Neural cell (in vitro differentiated cells): Measurements from ENCODE around the gene CYP4Z1. TPM values are rescaled to one million over a fixed set of nuclear protein-coding genes. Genes with fewer than 3 reads are reported as not detected.
"Not testable (repeated sequence)": the region's sequence is repeated elsewhere in the genome, so short reads cannot be mapped to it uniquely, and the experiment has no call there.

Experiments
- H2AFZ ChIP-seq: fragments of 200-600, 300-800 bp; sonication (generic), shearing (Covaris generic); 2 replicates; pipeline ENCODE4 v1.6.0; 2014; ENCODE audit warnings: low read depth, mild to moderate bottlenecking, antibody characterized with exemption, low read length, moderate library complexity
- H3F3A ChIP-seq: fragments of 200-600 bp; shearing (Covaris generic); 2 replicates; pipeline ENCODE4 v1.6.1; 2016; ENCODE audit warnings: mild to moderate bottlenecking, moderate library complexity, mixed read lengths, antibody characterized with exemption, low read length; ENCODE audit not compliant: insufficient read depth, poor library complexity, severe bottlenecking
- H3K27ac ChIP-seq: fragments of 200-600, 300-800 bp; sonication (generic), shearing (Covaris generic); 2 replicates; pipeline ENCODE4 v1.5.1; 2014; ENCODE audit warnings: mild to moderate bottlenecking, low read length, moderate library complexity
- H3K27me3 ChIP-seq: fragments of 300-800, 200-600 bp; sonication (generic), shearing (Covaris generic); 2 replicates; pipeline ENCODE4 v1.6.0; 2014; ENCODE audit warnings: mild to moderate bottlenecking, low read depth, low read length, moderate library complexity; ENCODE audit not compliant: insufficient read depth
- H3K36me3 ChIP-seq: fragments of 300-800, 200-600 bp; sonication (generic), shearing (Covaris generic); 2 replicates; pipeline ENCODE4 v1.5.1; 2014; ENCODE audit warnings: mild to moderate bottlenecking, antibody characterized with exemption, low read length, moderate library complexity; ENCODE audit not compliant: insufficient read depth
- H3K4me2 ChIP-seq: fragments of 300-800, 200-600 bp; sonication (generic), shearing (Covaris generic); 2 replicates; pipeline ENCODE4 v1.6.0; 2014; ENCODE audit warnings: mild to moderate bottlenecking, low read length
- H3K4me3 ChIP-seq: fragments of 300-800, 200-600 bp; sonication (generic), shearing (Covaris generic); 2 replicates; pipeline ENCODE4 v1.5.1; 2014; ENCODE audit warnings: mild to moderate bottlenecking, low read length, moderate library complexity
- H3K79me2 ChIP-seq: fragments of 200-600 bp; shearing (Covaris generic); replicated peaks from 2 replicates; pipeline ENCODE4 v1.6.0; 2014; ENCODE audit warnings: mild to moderate bottlenecking, low read length, moderate library complexity; ENCODE audit not compliant: insufficient read depth
- H3K9ac ChIP-seq: fragments of 300-800, 200-600 bp; sonication (generic), shearing (Covaris generic); 2 replicates; pipeline ENCODE4 v1.6.1; 2016; ENCODE audit warnings: mild to moderate bottlenecking, low read length, mixed read lengths
- H3K9me2 ChIP-seq: fragments of 200-600 bp; shearing (Covaris generic); 2 replicates; pipeline ENCODE4 v1.6.1; 2016; ENCODE audit warnings: mild to moderate bottlenecking, low read length, mixed read lengths; ENCODE audit not compliant: insufficient read depth
- H3K9me3 ChIP-seq: fragments of 200-600, 300-800 bp; sonication (generic), shearing (Covaris generic); 2 replicates; pipeline ENCODE4 v1.6.1; 2016; ENCODE audit warnings: mild to moderate bottlenecking, mixed run types, low read length, moderate library complexity, mixed read lengths
- H4K20me1 ChIP-seq: fragments of 200-600 bp; shearing (Covaris generic); 2 replicates; pipeline ENCODE4 v1.6.1; 2016; ENCODE audit warnings: mild to moderate bottlenecking, mixed run types; ENCODE audit not compliant: insufficient read depth
- EP300 ChIP-seq: fragments of 450-650 bp; conservative IDR thresholded peaks from 2 replicates; pipeline ENCODE4 v1.6.1; 2014; ENCODE audit warnings: antibody characterized with exemption, mild to moderate bottlenecking, moderate library complexity; ENCODE audit not compliant: poor library complexity, severe bottlenecking
- EZH2 ChIP-seq: fragments of 200-600, 300-800 bp; shearing (Covaris generic), sonication (generic); IDR thresholded peaks from 2 replicates; pipeline ENCODE4 v1.6.1; 2014; ENCODE audit warnings: antibody characterized with exemption, low read length, borderline replicate concordance, mild to moderate bottlenecking; ENCODE audit not compliant: insufficient read depth, poor library complexity, severe bottlenecking
- MXI1 ChIP-seq: fragments of 450-650 bp; conservative IDR thresholded peaks from 2 replicates; pipeline ENCODE4 v1.6.1; 2014; ENCODE audit warnings: antibody characterized with exemption, mild to moderate bottlenecking; ENCODE audit not compliant: poor library complexity, severe bottlenecking
- POLR2AphosphoS5 ChIP-seq: IDR thresholded peaks from 2 replicates; pipeline ENCODE4 v1.6.1; 2012
- RAD21 ChIP-seq: fragments of 450-650 bp; conservative IDR thresholded peaks from 2 replicates; pipeline ENCODE4 v1.6.1; 2014; ENCODE audit warnings: antibody characterized with exemption, mild to moderate bottlenecking, moderate library complexity
- SMC3 ChIP-seq: fragments of 450-650 bp; conservative IDR thresholded peaks from 2 replicates; pipeline ENCODE4 v1.6.1; 2014; ENCODE audit warnings: antibody characterized with exemption, mild to moderate bottlenecking, moderate library complexity; ENCODE audit not compliant: poor library complexity
- TAF1 ChIP-seq: IDR thresholded peaks from 2 replicates; pipeline ENCODE4 v1.6.1; 2012; ENCODE audit warnings: low read depth
- polyA plus RNA-seq: library from polyadenylated mRNA; depleted of rRNA; stranded (reverse); fragments of >200 nt; gene quantifications from 2 replicates; pipeline ENCODE4 v1.2.3, GENCODE V29; 2014
- TF ChIP-seq, protein P1 (sequence below): IDR thresholded peaks from 2 replicates; pipeline ENCODE4 v1.6.1; 2012; ENCODE audit warnings: borderline replicate concordance
- TF ChIP-seq, protein P2 (sequence below): fragments of 450-650 bp; IDR thresholded peaks from 2 replicates; pipeline ENCODE4 v1.5.1; 2014; ENCODE audit warnings: antibody characterized with exemption, mild to moderate bottlenecking, moderate library complexity; ENCODE audit not compliant: poor library complexity, severe bottlenecking

The CYP4Z1 gene
- polyA plus RNA-seq, 1 donor from 2014 or later = 0.51 TPM

DNA sequence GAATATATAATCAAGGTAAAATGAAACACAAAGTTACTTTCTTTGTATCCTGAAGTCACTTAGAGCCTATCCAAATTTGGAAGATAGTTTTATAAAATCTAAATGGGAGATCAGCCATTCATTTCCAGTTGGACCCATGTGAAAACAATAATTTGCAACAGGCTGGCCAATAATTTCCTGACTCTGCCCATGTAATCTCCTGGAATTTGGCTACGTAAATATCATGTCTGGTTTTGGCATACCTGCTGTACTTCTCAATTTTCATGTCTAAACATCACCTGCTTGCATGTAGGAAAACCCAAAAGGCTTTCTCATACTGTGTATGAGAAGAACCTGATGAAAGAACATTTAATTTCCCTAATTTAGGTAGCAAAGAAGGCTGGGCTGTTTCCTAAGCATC lies 7.7 kb upstream of the CYP4Z1 start:
- Histone ChIP-seq H2AFZ (no peak overlapping the region), H3K9me2 (no peaks in the 10 kb centered on the region), H4K20me1 (no peaks in the 10 kb centered on the region), H3K4me3 (no peak overlapping the region), H3F3A (no peaks in the 10 kb centered on the region), H3K36me3 (no peaks in the 10 kb centered on the region), H3K27ac (no peak overlapping the region), H3K27me3 (no peaks in the 10 kb centered on the region), H3K4me2 (no peak overlapping the region), H3K9me3 (no peaks in the 10 kb centered on the region), H3K9ac (no peak overlapping the region), H3K79me2 (no peaks in the 10 kb centered on the region)
- TF ChIP-seq, protein P1, sequence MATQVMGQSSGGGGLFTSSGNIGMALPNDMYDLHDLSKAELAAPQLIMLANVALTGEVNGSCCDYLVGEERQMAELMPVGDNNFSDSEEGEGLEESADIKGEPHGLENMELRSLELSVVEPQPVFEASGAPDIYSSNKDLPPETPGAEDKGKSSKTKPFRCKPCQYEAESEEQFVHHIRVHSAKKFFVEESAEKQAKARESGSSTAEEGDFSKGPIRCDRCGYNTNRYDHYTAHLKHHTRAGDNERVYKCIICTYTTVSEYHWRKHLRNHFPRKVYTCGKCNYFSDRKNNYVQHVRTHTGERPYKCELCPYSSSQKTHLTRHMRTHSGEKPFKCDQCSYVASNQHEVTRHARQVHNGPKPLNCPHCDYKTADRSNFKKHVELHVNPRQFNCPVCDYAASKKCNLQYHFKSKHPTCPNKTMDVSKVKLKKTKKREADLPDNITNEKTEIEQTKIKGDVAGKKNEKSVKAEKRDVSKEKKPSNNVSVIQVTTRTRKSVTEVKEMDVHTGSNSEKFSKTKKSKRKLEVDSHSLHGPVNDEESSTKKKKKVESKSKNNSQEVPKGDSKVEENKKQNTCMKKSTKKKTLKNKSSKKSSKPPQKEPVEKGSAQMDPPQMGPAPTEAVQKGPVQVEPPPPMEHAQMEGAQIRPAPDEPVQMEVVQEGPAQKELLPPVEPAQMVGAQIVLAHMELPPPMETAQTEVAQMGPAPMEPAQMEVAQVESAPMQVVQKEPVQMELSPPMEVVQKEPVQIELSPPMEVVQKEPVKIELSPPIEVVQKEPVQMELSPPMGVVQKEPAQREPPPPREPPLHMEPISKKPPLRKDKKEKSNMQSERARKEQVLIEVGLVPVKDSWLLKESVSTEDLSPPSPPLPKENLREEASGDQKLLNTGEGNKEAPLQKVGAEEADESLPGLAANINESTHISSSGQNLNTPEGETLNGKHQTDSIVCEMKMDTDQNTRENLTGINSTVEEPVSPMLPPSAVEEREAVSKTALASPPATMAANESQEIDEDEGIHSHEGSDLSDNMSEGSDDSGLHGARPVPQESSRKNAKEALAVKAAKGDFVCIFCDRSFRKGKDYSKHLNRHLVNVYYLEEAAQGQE = no peak
- TF ChIP-seq SMC3 (no peak), POLR2AphosphoS5 (no peak), RAD21 (no peak), MXI1 (no peak), EZH2 (no peak), EP300 (no peak), TAF1 (no peak)
- TF ChIP-seq, protein P2, sequence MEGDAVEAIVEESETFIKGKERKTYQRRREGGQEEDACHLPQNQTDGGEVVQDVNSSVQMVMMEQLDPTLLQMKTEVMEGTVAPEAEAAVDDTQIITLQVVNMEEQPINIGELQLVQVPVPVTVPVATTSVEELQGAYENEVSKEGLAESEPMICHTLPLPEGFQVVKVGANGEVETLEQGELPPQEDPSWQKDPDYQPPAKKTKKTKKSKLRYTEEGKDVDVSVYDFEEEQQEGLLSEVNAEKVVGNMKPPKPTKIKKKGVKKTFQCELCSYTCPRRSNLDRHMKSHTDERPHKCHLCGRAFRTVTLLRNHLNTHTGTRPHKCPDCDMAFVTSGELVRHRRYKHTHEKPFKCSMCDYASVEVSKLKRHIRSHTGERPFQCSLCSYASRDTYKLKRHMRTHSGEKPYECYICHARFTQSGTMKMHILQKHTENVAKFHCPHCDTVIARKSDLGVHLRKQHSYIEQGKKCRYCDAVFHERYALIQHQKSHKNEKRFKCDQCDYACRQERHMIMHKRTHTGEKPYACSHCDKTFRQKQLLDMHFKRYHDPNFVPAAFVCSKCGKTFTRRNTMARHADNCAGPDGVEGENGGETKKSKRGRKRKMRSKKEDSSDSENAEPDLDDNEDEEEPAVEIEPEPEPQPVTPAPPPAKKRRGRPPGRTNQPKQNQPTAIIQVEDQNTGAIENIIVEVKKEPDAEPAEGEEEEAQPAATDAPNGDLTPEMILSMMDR = no peak

DNA sequence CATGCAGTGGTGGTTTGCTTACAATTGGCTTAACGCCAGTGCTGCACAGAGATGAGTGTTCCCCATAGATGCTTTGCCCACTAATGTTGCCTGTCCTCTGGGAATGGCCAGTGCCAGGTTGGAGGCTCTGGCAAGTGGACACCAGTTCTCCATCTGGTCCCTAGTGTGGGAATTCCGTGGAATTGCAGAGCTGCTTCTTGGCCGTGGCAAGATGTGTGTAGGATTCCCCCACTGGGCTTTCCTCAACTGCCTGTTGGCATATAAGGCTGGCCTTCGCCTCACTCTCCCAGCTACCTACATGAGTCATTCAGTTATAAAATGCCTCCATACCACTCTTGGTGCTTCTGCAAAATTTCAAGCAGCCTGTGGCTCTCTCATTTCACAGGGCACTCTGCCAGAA lies 2.0 kb downstream of the CYP4Z1 start:
- not testable (repeated sequence) for H3K4me3 ChIP-seq, H3K9ac ChIP-seq, H3K36me3 ChIP-seq, H3K79me2 ChIP-seq, H3F3A ChIP-seq, H3K9me3 ChIP-seq, H3K4me2 ChIP-seq, H3K27me3 ChIP-seq, H3K27ac ChIP-seq, H2AFZ ChIP-seq, H3K9me2 ChIP-seq, H4K20me1 ChIP-seq

DNA sequence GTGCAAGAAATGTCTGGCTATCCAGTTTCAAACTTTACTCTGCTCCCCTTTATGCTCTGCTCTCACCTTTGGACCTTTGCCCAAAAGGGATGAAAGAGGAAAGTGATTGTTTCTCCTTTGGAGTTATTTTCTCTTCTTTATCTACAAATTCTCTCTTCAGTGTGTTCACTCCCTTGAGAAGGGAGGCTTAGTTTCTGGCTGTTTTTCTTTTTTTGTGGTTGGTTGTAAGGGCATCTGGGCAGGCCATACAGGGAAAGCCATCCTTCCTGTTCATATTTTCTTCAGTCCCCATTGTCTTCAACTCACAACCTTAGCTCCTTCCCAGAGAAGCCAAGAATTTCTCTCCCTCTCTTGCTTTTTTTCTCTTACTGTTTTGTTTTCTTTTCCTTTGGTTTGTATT lies 2.5 kb downstream of the CYP4Z1 start:
- not testable (repeated sequence) for H3F3A ChIP-seq, H3K9me2 ChIP-seq, H2AFZ ChIP-seq, H4K20me1 ChIP-seq, H3K27me3 ChIP-seq, H3K36me3 ChIP-seq, H3K9me3 ChIP-seq, H3K79me2 ChIP-seq, H3K27ac ChIP-seq, H3K4me2 ChIP-seq, H3K4me3 ChIP-seq, H3K9ac ChIP-seq
